ENCODE data around the gene SELP. TPM values are rescaled to one million over a fixed set of nuclear protein-coding genes. Genes with fewer than 3 reads are reported as not detected.

Gene SELP
- total RNA-seq, 4 donors from 2014 or later: 0.85 to 2.5 (median 1.2) TPM

- Histone ChIP-seq H3K27me3 (no peaks in the 10 kb centered on the region), H3K4me3 (no peak overlapping the region), H3K4me1 (no peaks in the 10 kb centered on the region), H3K27ac (no peak overlapping the region), H3K36me3 (no peaks in the 10 kb centered on the region), H3K9me3 (no peaks in the 10 kb centered on the region)
- in situ Hi-C loops (cut with MboI; ENCODE audit: low sequenced_read_pairs in 4 of 4): no loop called here
- no peak for TF ChIP-seq POLR2A (IDR thresholded peaks at IDR 0.05)
- TF ChIP-seq CTCF (IDR thresholded peaks at IDR 0.05 in 4 of 5, conservative IDR thresholded peaks at IDR 0.05 in 1 of 5): no peak
- no peak for ATAC-seq
- intact Hi-C loops (cut with DNase I; ENCODE audit: low total_unique reads): no loop called here
- no peak for DNase-seq
Measured at GRCh38 chr1:169590932-169591331, 39.0 kb downstream of the SELP start.

- ATAC-seq: no peak
- intact Hi-C loops (cut with DNase I; ENCODE audit: low total_unique reads): no loop called here
- Histone ChIP-seq H3K4me1 (no peaks in the 10 kb centered on the region), H3K9me3 (no peaks in the 10 kb centered on the region), H3K4me3 (no peak overlapping the region), H3K36me3 (no peaks in the 10 kb centered on the region), H3K27me3 (no peaks in the 10 kb centered on the region), H3K27ac (no peak overlapping the region)
- TF ChIP-seq POLR2A (IDR thresholded peaks at IDR 0.05): no peak
- TF ChIP-seq CTCF (IDR thresholded peaks at IDR 0.05 in 4 of 5, conservative IDR thresholded peaks at IDR 0.05 in 1 of 5): no peak
- in situ Hi-C loops (cut with MboI; ENCODE audit: low sequenced_read_pairs in 4 of 4): no loop called here
- DNase-seq: no peak
Measured at GRCh38 chr1:169588785-169589485, 41.0 kb downstream of the SELP start.

GRCh38 chr1:169588112-169588511 is 41.8 kb downstream of the SELP start:
- DNase-seq: no peak
- Histone ChIP-seq H3K27me3 (no peaks in the 10 kb centered on the region), H3K36me3 (no peaks in the 10 kb centered on the region), H3K27ac (no peak overlapping the region), H3K9me3 (no peaks in the 10 kb centered on the region), H3K4me1 (no peaks in the 10 kb centered on the region), H3K4me3 (no peak overlapping the region)
- intact Hi-C loops (cut with DNase I; ENCODE audit: low total_unique reads) (no loop called here), in situ Hi-C loops (cut with MboI; ENCODE audit: low sequenced_read_pairs in 4 of 4) (no loop called here)
- ATAC-seq: no peak
- TF ChIP-seq POLR2A (IDR thresholded peaks at IDR 0.05): no peak
- no peak for TF ChIP-seq CTCF (IDR thresholded peaks at IDR 0.05 in 4 of 5, conservative IDR thresholded peaks at IDR 0.05 in 1 of 5)

GRCh38 chr1:169586395-169587255 is 43.3 kb downstream of the SELP start, which contains the start of gene F5:
TSS of gene F5 (minus strand) at chr1:169586481. CDS start at chr1:169586386, 95 bp downstream.
- peak within 1 kb of the TSS; percentile 3 to 32 (median 8) for H3K4me3 ChIP-seq
- no peak for TF ChIP-seq POLR2A (IDR thresholded peaks at IDR 0.05)
- TF ChIP-seq CTCF (IDR thresholded peaks at IDR 0.05 in 4 of 5, conservative IDR thresholded peaks at IDR 0.05 in 1 of 5): peak in 2 of 5 experiments; percentile 32 to 41
- DNase-seq (peak; percentile 27 to 40), ATAC-seq (peak; percentile 66 to 87)
- H3K9me3 ChIP-seq: no peaks in the 10 kb centered on the region
- no peaks in the 10 kb centered on the region for H3K27me3 ChIP-seq
- no peaks in the 10 kb centered on the region for H3K36me3 ChIP-seq
- H3K27ac ChIP-seq: no peak within 1 kb of the TSS
- intact Hi-C loops (cut with DNase I; ENCODE audit: low total_unique reads): no loop called here
- no peaks in the 10 kb centered on the region for H3K4me1 ChIP-seq
- in situ Hi-C loops (cut with MboI; ENCODE audit: low sequenced_read_pairs in 4 of 4): no loop called here
